HCT116 (cell line): ENCODE results near the gene MYL3. TPM values are rescaled to one million over a fixed set of nuclear protein-coding genes. Genes with fewer than 3 reads are reported as not detected.

Experiments
- ATAC-seq: fragments of 200-7000 bp; cut with Tn5 transposase; 2 replicates; pipeline ENCODE4 v1.9.1; 2020; ENCODE audit warnings: mild to moderate bottlenecking, moderate library complexity
- BruUV-seq: library from RNA; stranded (reverse); fragments of 400-500 nt; replicated peaks from 2 replicates; lab custom pipeline; 2021; lab: Mats Ljungman, UMichigan
- CTCF ChIA-PET: fragments of 300-600 bp; sonication (Branson Sonifier 250); formaldehyde crosslinking; loops from one replicate; lab custom pipeline; 2021; ENCODE audit warnings: antibody characterized with exemption; lab: Charles Lee
- POLR2A ChIA-PET: fragments of 300-600, 350-600 bp; sonication (Branson Sonifier 250); formaldehyde crosslinking; loops from one replicate; lab custom pipeline; 2021; ENCODE audit warnings: antibody characterized with exemption; lab: Charles Lee
- RAD21 ChIA-PET, 2 experiments: fragments of 300-600 bp; sonication (Branson Sonifier 250); formaldehyde crosslinking; loops; one replicate each; lab custom pipeline; 2023; ENCODE audit warnings: low total read pairs in 2 of 2; ENCODE audit not compliant: uncharacterized antibody in 2 of 2, unreplicated experiment in 2 of 2, low non-redundant PET in 1 of 2; lab: Charles Lee
- DNase-seq: peaks from one replicate; pipeline ENCODE4 v3.0.0-alpha.2; 2010; ENCODE audit warnings: low read depth, low spot score
- H2AFZ ChIP-seq: fragments of 200-600 bp; shearing (Covaris generic), sonication (generic); 2 replicates; pipeline ENCODE4 v1.6.1; 2017; ENCODE audit warnings: low read depth, mixed run types, mixed read lengths, antibody characterized with exemption, low read length; ENCODE audit not compliant: poor library complexity, severe bottlenecking
- H3K27ac ChIP-seq: 2 replicates; pipeline ENCODE4 v1.5.1; 2012; ENCODE audit warnings: low read depth, low read length
- H3K27me3 ChIP-seq: fragments of 200-600 bp; sonication (generic); 2 replicates; pipeline ENCODE4 v1.6.1; 2016; ENCODE audit warnings: mixed run types, low read length, mixed read lengths; ENCODE audit not compliant: insufficient read depth
- H3K36me3 ChIP-seq, 2 experiments: fragments of 200-500 bp in 1 of 2; fragments of 200-600 bp in 1 of 2; sonication (Bioruptor generic) in 1 of 2; sonication (generic) in 1 of 2; 2 replicates each; pipeline versions ENCODE4 v1.5.1 to v1.6.1; 2014 to 2016; ENCODE audit warnings: low read length in 2 of 2, inconsistent platforms in 1 of 2, mixed read lengths in 1 of 2, mixed run types in 1 of 2; ENCODE audit not compliant: insufficient read depth in 2 of 2, control insufficient read depth in 1 of 2
- H3K4me1 ChIP-seq, 2 experiments: fragments of 200-600 bp in 1 of 2; sonication (generic) in 1 of 2; 2 replicates each; pipeline versions ENCODE4 v1.5.1 to v1.6.1; 2012 to 2017; ENCODE audit warnings: low read length in 2 of 2, inconsistent platforms in 1 of 2, mild to moderate bottlenecking in 1 of 2, mixed read lengths in 1 of 2, mixed run types in 1 of 2, moderate library complexity in 1 of 2; ENCODE audit not compliant: insufficient read depth in 2 of 2, control insufficient read depth in 1 of 2
- H3K4me2 ChIP-seq: fragments of 200-600 bp; sonication (generic); 2 replicates; pipeline ENCODE4 v1.6.1; 2017; ENCODE audit warnings: mixed run types, low read length, mixed read lengths
- H3K4me3 ChIP-seq, 2 experiments: fragments of 200-600 bp in 1 of 2; sonication (generic) in 1 of 2; replicated peaks in 1 of 2; 2 replicates each; pipeline ENCODE4 v1.5.1; 2011 to 2016; ENCODE audit warnings: low read length in 2 of 2, control low read depth in 1 of 2, low read depth in 1 of 2, mild to moderate bottlenecking in 1 of 2, mixed read lengths in 1 of 2, mixed run types in 1 of 2
- H3K79me2 ChIP-seq: fragments of 200-600 bp; sonication (generic); 2 replicates; pipeline ENCODE4 v1.6.1; 2017; ENCODE audit warnings: mild to moderate bottlenecking, mixed run types, low read length, moderate library complexity, mixed read lengths; ENCODE audit not compliant: insufficient read depth
- H3K9ac ChIP-seq: fragments of 200-600 bp; sonication (generic); 2 replicates; pipeline ENCODE4 v1.6.1; 2016; ENCODE audit warnings: low read length, mixed read lengths
- H3K9me2 ChIP-seq: fragments of 200-600 bp; sonication (generic), shearing (Covaris generic); 2 replicates; pipeline ENCODE4 v1.6.1; 2017; ENCODE audit warnings: mixed run types, mild to moderate bottlenecking, moderate library complexity; ENCODE audit not compliant: insufficient read depth
- H3K9me3 ChIP-seq, 2 experiments: fragments of 200-500 bp in 1 of 2; fragments of 200-600 bp in 1 of 2; sonication (Bioruptor generic) in 1 of 2; sonication (generic) in 1 of 2; 2 replicates each; pipeline ENCODE4 v1.6.1; 2014 to 2017; ENCODE audit warnings: low read length in 2 of 2, mixed read lengths in 2 of 2, inconsistent platforms in 1 of 2, low read depth in 1 of 2, mild to moderate bottlenecking in 1 of 2, mixed run types in 1 of 2, moderate library complexity in 1 of 2; ENCODE audit not compliant: control insufficient read depth in 1 of 2, insufficient read depth in 1 of 2
- H4K20me1 ChIP-seq: fragments of 200-600 bp; sonication (generic), shearing (Covaris generic); 2 replicates; pipeline ENCODE4 v1.6.1; 2017; ENCODE audit warnings: mixed run types, mild to moderate bottlenecking, moderate library complexity; ENCODE audit not compliant: insufficient read depth
- ZFX ChIP-seq: fragments of 450-650 bp; IDR thresholded peaks from 2 replicates; pipeline ENCODE4 v1.6.1; 2017
- ZNF274 ChIP-seq: fragments of 200-500 bp; sonication (Bioruptor generic); IDR thresholded peaks from 2 replicates; pipeline ENCODE4 v1.6.1; 2014; ENCODE audit warnings: mild to moderate bottlenecking, low read depth, low read length, inconsistent platforms
- intact Hi-C: fragments of 100-400 bp; cut with micrococcal nuclease; formaldehyde crosslinking; loops from 2 replicates; pipeline ENCODE4 v1.10.0; 2022
- total RNA-seq: library from RNA; stranded (reverse); gene quantifications from one replicate; pipeline ENCODE4 v1.2.1, GENCODE V29; 2021; ENCODE audit not compliant: unreplicated experiment
- TF ChIP-seq, protein P1 (sequence below): IDR thresholded peaks from 2 replicates; pipeline ENCODE4 v1.6.1; 2012
- TF ChIP-seq, protein P2 (sequence below): IDR thresholded peaks from 2 replicates; pipeline ENCODE4 v1.6.1; 2011; ENCODE audit warnings: mild to moderate bottlenecking, low read length, moderate library complexity; ENCODE audit not compliant: insufficient replicate concordance; ENCODE audit errors: extremely low read depth

Gene MYL3
- total RNA-seq, 1 experiment from 2014 or later = not detected

DNA sequence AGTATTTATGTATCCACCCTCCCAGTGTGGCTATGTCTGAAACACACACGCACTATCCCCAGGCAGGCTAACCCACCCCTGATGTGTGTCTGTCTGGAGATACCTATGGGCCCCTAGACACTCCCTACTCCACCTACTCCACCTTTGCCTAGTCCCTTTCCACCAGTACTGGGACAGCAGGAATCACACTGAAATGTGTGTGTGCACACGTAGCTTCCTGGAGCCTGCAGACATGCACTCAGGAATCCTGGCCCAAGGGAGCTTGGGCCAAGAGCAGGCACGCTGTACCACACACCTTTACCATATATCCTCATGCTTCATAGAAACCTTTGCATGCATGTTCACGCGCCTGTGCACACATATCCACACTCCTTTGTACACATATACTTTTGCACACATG is 7.4 kb upstream of the MYL3 start:
- ATAC-seq (no peak), DNase-seq (no peak)
- ChIA-PET RAD21 (no interaction called here), POLR2A (no interaction called here), CTCF (no interaction called here)
- no peaks in the 10 kb centered on the region for H3K79me2 ChIP-seq
- no peaks in the 10 kb centered on the region for H3K4me1 ChIP-seq
- no peak overlapping the region for H3K4me3 ChIP-seq
- no peaks in the 10 kb centered on the region for H3K27me3 ChIP-seq
- no TSS peak for BruUV-seq
- no peaks in the 10 kb centered on the region for H3K36me3 ChIP-seq
- H4K20me1 ChIP-seq = no peaks in the 10 kb centered on the region
- H3K9ac ChIP-seq = no peak overlapping the region
- no peak overlapping the region for H2AFZ ChIP-seq
- H3K9me2 ChIP-seq = no peaks in the 10 kb centered on the region
- no peak overlapping the region for H3K27ac ChIP-seq
- TF ChIP-seq, protein P1, sequence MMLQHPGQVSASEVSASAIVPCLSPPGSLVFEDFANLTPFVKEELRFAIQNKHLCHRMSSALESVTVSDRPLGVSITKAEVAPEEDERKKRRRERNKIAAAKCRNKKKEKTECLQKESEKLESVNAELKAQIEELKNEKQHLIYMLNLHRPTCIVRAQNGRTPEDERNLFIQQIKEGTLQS = no peak
- no peak for TF ChIP-seq ZFX
- TF ChIP-seq, protein P2, sequence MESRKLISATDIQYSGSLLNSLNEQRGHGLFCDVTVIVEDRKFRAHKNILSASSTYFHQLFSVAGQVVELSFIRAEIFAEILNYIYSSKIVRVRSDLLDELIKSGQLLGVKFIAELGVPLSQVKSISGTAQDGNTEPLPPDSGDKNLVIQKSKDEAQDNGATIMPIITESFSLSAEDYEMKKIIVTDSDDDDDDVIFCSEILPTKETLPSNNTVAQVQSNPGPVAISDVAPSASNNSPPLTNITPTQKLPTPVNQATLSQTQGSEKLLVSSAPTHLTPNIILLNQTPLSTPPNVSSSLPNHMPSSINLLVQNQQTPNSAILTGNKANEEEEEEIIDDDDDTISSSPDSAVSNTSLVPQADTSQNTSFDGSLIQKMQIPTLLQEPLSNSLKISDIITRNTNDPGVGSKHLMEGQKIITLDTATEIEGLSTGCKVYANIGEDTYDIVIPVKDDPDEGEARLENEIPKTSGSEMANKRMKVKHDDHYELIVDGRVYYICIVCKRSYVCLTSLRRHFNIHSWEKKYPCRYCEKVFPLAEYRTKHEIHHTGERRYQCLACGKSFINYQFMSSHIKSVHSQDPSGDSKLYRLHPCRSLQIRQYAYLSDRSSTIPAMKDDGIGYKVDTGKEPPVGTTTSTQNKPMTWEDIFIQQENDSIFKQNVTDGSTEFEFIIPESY = no peak
- no peak for TF ChIP-seq ZNF274
- H3K4me2 ChIP-seq = no peak overlapping the region
- intact Hi-C loops = no loop called here
- H3K9me3 ChIP-seq = no peaks in the 10 kb centered on the region

DNA sequence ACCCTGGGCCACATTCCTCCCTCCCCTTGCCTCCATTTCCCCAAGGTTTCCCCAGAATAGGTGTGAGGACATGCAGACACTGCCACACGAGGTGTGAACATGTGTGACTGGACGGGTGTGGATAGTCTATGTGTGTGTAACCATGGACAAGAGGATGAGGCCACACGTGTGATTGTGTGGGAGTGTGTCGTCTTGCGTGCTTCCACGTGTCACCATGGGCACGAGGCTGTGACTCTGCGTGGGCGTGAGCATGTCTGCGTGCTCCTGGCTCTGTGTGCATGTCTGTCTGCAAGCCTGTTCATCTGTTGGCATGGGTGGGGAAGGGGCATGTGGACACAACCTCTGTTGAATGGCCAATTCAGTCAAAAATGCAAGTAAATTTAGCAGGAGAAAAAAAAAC is 6.2 kb upstream of the MYL3 start:
- ATAC-seq (no peak), DNase-seq (no peak)
- H3K27me3 ChIP-seq = no peaks in the 10 kb centered on the region
- H3K36me3 ChIP-seq = no peaks in the 10 kb centered on the region
- POLR2A ChIA-PET = no interaction called here
- no peaks in the 10 kb centered on the region for H3K79me2 ChIP-seq
- H2AFZ ChIP-seq = no peak overlapping the region
- RAD21 ChIA-PET = no interaction called here
- no peaks in the 10 kb centered on the region for H3K9me3 ChIP-seq
- no peaks in the 10 kb centered on the region for H4K20me1 ChIP-seq
- no TSS peak for BruUV-seq
- intact Hi-C loops = loop anchor here (5.0 kb wide), 1 partner anchor 503 kb away; no protein-coding TSS in a partner anchor
- CTCF ChIA-PET = interaction anchor here (1.1 kb wide), 1 partner anchor 10 kb away, joined by 3 read pairs; no protein-coding TSS in a partner anchor
- no peak overlapping the region for H3K4me2 ChIP-seq
- H3K4me3 ChIP-seq = no peak overlapping the region
- H3K4me1 ChIP-seq = no peaks in the 10 kb centered on the region
- no peak overlapping the region for H3K27ac ChIP-seq
- TF ChIP-seq ZNF274 = no peak
- TF ChIP-seq, all 23 proteins: peak for 0
- H3K9me2 ChIP-seq = no peaks in the 10 kb centered on the region
- no peak overlapping the region for H3K9ac ChIP-seq
